NCI-H2107 (cell line): ENCODE data around the gene LRRC75A.
A peak's percentile ranks its signal among the peaks of the same experiment; 100 is the strongest.
"Not testable (repeated sequence)": the region's sequence is repeated elsewhere in the genome, so short reads cannot be mapped to it uniquely, and the experiment has no call there.

Experiments
- DNase-seq: peaks from one replicate; lab custom pipeline; 2025; lab: John Stamatoyannopoulos, UW

The LRRC75A gene

GRCh38 chr17:16472539-16472938 is 19.5 kb downstream of the LRRC75A start:
- no peak for DNase-seq

- DNase-seq, result no peak
Measured at GRCh38 chr17:16471295-16471694, 20.7 kb downstream of the LRRC75A start.

- no peak for DNase-seq
Measured at GRCh38 chr17:16470265-16470664, 21.7 kb downstream of the LRRC75A start.

- no peak for DNase-seq
Measured at GRCh38 chr17:16468428-16468992, 23.5 kb downstream of the LRRC75A start.

GRCh38 chr17:16467886-16468285 is 24.1 kb downstream of the LRRC75A start:
- DNase-seq, result no peak

- DNase-seq, result no peak
Measured at GRCh38 chr17:16467044-16467443, 24.9 kb downstream of the LRRC75A start.

GRCh38 chr17:16466407-16466806 is 25.6 kb downstream of the LRRC75A start:
- no peak for DNase-seq

- no peak for DNase-seq
Measured at GRCh38 chr17:16465861-16466338, 26.1 kb downstream of the LRRC75A start.

- DNase-seq, result no peak
Measured at GRCh38 chr17:16465052-16465312, 27.0 kb downstream of the LRRC75A start.

GRCh38 chr17:16464303-16465051 is 27.5 kb downstream of the LRRC75A start:
- no peak for DNase-seq

GRCh38 chr17:16463358-16464302 is 28.4 kb downstream of the LRRC75A start:
- DNase-seq, result peak; percentile 32

- no peak for DNase-seq
Measured at GRCh38 chr17:16462070-16462864, 29.7 kb downstream of the LRRC75A start.

GRCh38 chr17:16461606-16461866 is 30.5 kb downstream of the LRRC75A start:
- no peak for DNase-seq

GRCh38 chr17:16460796-16461605 is 31.0 kb downstream of the LRRC75A start:
- no peak for DNase-seq

- no peak for DNase-seq
Measured at GRCh38 chr17:16459855-16460550, 32.0 kb downstream of the LRRC75A start.

GRCh38 chr17:16459271-16459670 is 32.7 kb downstream of the LRRC75A start:
- DNase-seq, result no peak

GRCh38 chr17:16456742-16457316 is 35.2 kb downstream of the LRRC75A start:
- DNase-seq, result no peak

GRCh38 chr17:16455997-16456741 is 35.8 kb downstream of the LRRC75A start:
- no peak for DNase-seq

- DNase-seq, result no peak
Measured at GRCh38 chr17:16453493-16453851, 38.5 kb downstream of the LRRC75A start.

GRCh38 chr17:16452268-16452667 is 39.7 kb downstream of the LRRC75A start:
- DNase-seq, result not testable (repeated sequence)
